MM.1S (cell line): ENCODE measurements around the gene CERT1.

Experiments
- CTCF ChIP-seq: fragments of 300-600 bp; sonication (generic); IDR thresholded peaks from 2 replicates; pipeline ENCODE4 v1.5.1; 2016; ENCODE audit warnings: antibody characterized with exemption, low read length, mixed read lengths
- EZH2phosphoT487 ChIP-seq: fragments of 300-600 bp; sonication (generic); IDR thresholded peaks from 2 replicates; pipeline ENCODE4 v1.6.1; 2018; ENCODE audit warnings: antibody characterized with exemption, low read length

DNA sequence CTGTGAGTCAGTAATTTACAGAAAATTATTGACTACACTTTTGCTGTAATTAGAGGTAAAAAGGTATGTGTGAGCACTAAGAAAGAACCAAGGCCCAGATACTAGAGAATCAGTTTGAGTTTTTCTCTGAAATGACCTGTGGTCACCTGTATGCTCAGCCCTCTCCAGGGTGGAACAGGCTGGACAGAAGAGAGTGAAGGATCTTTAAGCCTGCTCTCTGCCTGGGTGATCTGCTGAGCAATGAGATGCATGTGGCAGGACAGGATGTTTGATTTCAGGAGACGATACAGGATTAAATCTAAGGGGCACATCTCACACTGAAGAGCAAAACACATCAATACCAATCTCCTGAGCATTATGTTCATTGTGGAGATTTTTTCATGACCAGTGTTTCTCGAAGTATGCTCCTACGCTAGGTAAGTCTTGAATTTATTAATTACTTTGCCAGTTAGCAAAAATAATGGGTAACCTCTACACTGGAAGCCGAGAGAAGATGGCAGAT is 148.9 kb downstream of the CERT1 start:
- no peak for TF ChIP-seq EZH2phosphoT487
- no peak for TF ChIP-seq CTCF
